SK-N-DZ (cell line): ENCODE results near the gene SSBP4.

Experiments
- DNase-seq: peaks from one replicate; pipeline ENCODE4 v3.0.0-alpha.2; 2015; ENCODE audit warnings: low spot score

The SSBP4 gene

DNA sequence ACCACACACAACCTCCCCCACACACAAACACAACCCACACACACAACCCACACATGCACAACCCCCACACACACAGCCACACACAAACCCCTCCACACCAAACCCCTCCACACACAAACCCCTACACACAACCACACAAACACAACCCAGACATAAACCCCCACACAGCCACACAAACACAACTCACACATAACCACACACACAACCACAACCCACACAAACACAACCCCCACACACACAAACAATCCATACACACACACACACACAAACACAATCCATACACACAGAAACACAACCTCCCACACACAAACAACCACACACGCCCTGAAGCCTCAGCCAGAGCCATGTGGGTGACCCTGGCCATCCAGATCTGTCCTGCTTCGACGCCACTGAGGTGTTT is 48.8 kb downstream of the SSBP4 start:
- DNase-seq: no peak

DNA sequence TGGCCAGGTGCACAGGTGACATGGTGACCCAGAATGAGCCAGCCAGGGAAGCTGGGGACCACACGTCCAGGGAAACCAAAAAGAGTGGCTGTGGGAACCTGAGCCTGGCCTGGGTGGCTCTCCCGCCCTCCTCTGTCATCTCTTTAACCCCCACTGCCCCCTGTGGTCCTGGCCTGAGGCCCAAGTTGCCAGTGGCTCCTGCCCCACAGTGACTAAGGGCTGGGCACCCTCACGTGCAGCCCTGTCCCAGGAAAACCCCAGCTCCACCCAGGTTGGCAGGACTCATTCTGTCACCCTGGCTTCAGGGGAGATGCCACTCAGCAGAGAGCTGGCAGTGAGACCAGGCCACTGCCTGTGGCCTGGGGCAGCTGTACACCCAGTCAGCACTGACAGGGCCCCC is 49.3 kb downstream of the SSBP4 start:
- no peak for DNase-seq

DNA sequence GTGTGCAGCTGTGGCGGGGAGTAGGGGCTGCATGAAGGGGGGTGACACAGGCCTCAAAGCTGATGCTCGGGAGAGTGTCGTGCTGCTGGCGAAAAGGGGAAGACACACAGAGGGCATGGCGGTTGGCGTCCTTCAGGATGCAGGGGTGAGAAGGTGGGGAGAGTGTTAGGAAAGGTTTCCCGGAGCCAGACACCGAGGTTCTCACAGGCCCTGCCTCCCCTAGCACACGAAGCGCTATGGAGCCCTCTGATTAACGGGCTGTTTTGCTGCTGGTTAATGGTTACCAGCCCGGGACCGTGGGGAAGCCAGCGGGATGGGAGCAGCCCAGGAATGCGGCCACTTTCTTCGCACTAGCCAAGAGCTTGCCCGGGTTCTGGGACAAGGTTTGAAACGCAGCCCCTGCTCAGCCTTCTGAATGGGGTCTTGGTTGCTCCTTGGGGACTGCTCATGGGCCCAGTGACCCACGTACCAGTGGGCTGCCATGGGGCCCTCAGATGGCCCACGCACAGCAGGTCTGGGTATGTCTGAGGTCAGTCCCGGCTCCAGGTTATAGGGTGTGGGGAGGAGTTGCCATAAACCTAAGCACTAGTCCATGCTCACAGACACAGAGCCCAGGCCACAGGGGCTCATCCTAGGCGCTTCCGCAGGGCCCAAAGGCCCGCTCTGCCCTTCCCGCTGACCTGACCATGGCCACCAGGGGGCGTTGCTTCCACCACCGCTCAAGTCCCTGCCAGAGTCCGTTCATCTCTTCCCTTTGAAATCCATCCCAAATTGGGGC is 50.1 kb downstream of the SSBP4 start:
- peak; percentile 57 for DNase-seq

DNA sequence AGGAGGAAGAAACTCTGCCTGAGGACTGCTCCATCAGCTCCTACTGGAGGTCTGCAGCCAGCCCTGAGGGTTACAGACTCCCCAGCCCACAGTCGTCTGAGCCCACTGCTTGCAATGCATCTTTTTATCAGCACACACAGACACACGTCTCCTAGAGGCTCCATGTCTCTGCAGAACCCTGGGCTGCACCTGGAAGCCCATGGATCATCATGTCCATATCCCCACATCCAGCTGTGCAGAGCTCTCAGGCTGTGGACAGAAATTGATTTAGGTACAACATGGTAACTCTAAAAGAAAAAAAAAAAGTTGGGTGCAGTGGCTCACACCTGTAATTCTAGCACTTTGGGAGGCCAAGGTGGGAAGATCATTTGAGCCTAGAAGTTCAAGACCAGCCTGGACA is 51.6 kb downstream of the SSBP4 start:
- DNase-seq: no peak

DNA sequence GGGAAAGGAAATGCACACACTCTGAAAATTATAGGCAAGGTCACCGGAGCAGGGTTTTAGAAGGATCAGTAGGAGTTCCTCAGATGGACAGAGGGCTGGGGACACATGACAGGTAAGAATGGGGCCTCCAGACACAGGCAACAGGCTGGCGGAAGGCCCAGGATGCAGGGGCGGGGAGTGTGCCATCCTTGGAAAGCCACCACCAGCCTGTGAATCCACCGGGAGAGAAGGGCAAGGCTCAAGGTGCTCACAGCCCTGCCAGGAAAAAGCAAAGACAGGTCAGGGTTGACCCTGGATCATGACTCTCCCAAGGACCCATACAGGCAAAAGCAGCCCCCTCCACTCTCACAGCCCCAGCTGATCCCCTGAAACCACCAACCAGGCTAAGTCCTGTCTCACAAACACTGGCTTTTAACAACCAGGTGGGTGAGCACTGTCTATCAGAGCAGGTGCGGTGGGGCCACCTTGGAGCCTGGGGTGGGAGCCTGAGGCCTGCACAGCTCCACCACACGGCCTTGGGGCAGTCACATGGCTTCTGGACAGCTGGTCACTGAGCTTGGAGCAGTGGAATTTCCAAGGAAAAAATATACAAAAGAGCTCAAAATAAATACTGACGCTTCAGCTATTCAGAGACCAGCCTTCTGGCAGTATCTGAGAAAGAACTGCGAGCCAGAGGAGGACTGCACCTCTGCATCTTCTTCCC is 54.0 kb downstream of the SSBP4 start:
- DNase-seq: no peak

DNA sequence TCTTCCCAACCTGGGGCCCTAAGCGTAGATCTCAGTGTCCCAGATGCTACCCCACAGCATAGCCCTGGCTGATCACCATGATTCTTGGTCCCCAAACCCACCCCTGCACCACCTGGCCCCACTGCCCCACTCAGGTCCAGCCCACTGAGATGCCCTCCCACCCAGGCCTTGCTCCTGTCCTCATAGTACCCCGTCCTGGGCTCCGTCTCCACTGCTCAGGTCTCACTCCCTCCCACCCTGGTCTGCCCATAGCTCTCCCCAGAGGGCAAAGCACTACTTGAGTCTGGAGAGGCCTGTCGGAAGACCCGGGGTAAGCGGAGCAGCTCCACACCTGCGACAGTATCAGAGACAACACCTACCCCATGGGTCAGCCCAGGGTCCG is 54.5 kb downstream of the SSBP4 start:
- no peak for DNase-seq

DNA sequence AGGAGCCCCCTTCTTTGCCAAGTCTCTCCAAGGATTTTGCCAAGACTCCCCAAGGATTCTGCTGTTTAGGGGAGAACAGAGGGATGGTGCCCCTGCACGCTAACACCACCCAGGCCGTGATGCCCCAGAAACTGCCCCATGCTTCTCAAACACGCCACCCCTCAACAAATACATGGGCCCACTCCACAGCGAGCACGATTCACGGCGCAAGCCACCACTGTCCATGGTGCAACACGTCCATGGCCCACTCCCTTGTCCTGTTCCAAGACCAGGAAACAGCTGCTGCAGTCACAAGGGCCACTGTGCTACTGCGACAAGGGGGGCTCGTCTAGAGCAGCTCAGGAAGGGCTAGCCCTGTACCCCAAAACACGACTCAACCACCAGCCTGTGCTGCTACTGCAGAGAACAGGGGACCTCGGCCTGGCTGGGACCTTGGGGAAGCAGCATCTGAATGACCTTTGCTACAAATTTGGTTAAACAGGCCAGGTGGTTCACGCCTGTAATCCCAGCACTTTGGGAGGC is 55.2 kb downstream of the SSBP4 start:
- DNase-seq: no peak

DNA sequence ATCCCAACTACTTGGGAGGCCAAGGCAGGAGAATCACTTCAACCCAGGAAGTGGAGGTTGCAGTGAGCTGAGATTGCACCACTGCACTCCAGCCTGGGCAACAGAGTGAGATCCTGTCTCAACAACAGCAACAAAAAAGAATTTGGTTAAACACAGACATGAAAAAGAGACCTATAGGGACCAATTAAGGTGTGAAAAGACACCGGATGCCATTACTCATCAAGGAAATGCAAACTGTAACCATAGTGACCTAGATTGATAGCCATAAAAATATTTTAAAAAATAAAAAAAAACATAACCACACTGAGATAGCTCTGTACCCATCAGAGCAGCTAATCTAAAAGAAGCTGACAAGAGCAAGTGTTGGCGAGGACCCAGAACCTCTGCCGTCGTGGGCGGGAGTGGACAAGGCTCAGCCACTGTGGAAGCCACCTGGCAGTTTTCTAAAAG is 55.8 kb downstream of the SSBP4 start:
- DNase-seq: no peak

DNA sequence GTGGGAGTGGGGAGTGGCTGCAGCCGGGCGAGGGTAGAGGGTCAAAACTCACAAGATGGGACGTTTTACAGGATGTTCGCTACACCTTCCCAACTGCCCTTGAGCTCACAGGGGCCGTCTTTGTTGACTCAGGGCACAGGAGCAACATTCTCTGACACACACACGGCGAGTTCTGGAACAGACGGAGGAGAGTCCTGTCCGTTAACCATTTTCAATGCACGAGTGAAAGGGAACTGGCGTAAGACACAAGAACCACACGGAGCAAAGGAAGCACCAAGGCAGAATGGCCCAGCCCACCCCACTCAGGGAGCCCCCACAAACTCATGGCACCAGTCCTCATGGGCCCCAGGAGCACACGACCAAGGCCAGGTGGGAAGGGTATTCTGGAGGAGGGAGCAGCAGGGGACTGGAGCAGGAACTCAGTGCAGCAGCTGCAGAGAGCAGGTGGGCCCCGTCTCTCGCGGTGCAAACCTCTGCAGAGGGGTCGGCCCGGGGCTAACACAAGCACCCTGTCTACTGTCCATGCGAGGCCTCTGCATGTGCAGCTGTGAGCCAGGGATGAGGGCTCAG is 56.6 kb downstream of the SSBP4 start:
- DNase-seq: no peak

DNA sequence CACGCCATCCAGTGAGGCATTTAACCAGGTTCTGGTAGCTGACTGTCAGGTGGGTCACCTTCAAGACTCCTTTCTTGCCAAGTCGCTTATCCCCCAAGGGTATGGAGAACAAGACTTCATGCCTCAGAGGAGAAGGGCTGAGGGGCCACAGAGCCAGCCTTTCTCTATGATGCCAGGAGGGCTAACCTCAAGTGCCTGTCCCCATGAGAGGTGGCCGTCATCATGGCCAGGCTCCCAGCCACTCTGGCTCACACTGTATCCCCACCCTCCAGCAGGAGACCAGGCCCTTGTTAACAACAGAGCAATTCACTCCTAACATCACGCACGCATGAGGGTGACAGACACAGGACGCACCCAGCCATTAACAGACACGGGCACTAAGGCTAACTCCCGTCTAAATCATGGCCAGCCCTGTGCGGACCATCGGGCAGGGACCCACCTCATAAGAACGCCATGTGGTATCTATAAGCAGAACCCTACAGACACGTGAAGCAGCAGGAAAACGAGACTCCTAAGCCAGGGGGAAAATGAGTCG is 57.4 kb downstream of the SSBP4 start:
- no peak for DNase-seq

DNA sequence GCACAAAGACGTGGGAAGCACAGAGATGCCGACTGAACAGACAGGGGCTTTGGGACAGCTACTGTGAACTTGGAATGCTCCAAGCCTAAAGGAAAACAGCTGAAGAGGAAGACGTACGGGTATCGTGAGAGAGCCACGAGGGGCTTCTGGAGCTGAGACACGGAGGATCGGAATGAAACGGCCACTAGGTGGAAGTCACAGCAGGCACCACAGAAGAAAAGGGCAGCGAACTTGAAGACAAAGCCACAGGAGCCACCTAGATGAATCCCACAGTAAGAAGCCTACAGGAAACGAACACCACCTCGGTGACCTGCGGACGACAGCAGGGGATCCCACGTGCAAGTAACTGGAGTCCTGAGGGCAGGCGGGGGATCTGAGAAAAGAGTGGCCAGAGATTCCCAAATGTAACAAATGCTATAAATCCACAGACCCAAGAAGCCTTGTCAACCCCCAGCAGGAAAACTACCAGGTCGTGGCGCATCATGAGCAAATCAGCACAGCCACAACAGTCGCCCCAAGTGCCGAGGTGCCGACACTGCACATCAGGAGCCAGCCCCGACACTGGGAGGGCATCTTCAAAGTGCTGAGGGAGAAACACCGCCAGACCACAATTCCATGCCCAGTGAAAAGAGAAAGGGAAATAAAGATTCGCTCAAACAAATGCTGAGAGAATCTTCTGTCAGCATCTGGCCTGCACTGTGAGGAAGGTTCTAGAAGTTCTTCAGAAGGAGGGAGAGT is 58.0 kb downstream of the SSBP4 start:
- DNase-seq: no peak

DNA sequence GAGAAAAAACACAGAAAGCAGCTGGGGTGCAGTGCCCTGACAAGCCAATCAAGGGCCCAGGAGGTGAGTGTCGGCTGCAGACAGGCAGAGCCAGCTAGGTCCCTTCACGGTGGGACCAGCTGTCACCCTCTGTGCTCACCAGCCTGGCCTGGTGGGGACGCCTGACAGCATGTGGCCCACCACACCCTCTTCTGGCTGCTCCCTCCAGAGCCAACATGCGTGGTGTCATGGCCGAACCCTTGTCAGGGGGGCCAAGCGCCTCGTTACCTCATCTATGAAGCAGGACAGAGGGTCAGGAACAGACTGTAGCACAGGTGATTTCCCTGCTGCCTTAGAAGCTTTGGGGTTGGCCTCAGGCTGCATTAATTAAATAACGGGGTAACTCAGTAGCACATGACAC is 58.8 kb downstream of the SSBP4 start:
- no peak for DNase-seq

DNA sequence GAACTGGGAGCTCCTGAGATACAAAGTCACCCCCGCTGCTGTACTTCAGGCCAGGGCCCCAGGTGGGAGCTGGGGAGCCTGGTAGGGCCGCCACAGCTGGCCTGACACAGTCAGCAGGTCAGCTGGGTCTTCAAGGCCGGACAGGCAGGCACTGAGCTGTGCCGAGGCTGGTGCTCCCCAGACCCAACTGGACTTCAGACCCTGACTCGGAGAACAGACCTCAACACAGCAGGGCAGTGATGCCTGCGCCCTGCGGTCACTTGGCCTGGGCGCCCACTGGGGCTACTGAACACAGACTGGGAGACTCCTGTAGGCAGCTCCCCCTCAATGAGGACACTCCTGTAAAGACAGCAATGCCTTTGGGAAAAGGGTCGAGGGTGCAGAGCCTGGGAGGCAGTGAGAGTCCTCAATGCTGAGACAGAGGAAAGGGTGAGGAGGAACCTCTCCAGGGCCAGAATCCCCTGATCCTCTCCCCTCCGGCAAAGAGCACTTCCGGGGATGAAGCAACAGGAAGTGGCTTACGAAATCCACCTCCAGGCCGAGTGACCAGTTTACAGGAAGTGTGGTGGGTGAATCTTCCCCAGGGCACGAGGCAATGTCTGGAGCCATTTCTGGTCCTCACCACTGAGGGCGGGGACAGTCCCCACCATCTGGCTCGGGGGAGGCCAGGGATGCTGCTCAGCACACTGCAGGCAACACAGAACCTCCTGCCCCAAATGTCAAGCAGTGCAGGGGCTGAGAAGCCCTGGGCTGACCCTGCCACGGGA is 59.5 kb downstream of the SSBP4 start:
- DNase-seq: no peak

DNA sequence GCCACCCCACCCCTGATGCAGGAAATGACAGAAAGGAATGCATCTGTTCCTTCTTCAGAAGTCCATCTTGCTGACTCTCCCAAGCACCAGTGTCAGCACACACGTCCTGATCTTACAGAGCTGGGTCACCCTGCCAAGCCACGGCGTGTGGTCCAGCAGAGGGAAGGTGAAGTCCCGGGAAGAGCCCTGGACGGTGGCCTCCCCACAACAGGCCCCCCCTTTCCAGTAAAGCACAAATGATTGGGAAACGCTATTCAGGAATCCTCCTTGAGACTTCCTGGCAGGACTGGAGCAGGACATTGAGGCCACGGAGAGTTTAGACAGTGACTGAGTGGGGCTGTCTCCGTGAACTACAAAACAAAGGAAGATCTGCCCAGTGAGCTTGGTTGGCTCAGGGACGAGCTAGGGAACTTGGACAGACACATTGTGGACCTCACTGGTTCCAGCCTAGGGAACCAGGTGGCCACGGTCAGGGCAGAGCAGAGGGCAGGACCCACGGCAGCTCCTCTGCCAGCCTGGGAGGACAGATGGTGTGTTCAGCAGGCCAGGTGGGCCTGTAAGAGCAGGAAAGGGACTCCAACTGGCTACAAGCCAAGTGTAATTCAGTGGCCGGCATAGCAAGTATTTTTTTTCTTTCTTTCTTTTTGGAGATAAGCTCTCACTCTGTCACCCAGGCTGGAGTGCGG is 61.0 kb downstream of the SSBP4 start:
- DNase-seq: no peak

DNA sequence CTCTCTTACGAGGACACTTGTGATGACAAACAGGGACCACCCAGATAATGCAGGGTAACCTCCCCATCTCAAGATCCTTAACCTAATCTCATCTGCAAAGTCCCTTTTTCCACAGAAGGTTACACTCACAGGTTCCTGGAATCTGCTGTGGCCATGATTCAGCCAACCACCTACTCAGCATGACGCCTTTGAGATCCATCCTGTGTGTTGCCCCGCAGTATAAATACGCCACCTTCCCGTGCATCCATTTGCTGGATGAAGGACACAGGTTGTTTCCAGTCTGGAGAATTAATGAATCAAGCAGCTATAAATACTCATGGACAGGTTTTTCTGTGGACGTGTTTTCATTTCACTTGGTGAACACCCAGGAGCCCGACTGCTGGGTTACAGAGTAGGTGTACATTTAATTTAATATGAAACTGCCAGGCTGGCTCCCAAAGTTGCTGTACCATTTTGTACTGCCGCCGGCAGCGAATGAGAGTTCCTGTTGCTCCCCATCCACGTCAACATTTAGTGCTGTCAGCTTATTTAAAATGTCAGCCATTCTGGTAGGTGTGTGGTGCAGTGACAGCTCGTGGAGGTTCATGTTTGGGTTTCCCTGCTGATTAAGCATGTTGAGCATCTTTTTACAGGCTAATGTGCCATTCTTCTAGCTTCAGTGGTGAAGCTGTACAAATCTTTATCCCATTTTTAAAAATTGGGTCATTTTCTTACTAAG is 62.5 kb downstream of the SSBP4 start:
- no peak for DNase-seq

DNA sequence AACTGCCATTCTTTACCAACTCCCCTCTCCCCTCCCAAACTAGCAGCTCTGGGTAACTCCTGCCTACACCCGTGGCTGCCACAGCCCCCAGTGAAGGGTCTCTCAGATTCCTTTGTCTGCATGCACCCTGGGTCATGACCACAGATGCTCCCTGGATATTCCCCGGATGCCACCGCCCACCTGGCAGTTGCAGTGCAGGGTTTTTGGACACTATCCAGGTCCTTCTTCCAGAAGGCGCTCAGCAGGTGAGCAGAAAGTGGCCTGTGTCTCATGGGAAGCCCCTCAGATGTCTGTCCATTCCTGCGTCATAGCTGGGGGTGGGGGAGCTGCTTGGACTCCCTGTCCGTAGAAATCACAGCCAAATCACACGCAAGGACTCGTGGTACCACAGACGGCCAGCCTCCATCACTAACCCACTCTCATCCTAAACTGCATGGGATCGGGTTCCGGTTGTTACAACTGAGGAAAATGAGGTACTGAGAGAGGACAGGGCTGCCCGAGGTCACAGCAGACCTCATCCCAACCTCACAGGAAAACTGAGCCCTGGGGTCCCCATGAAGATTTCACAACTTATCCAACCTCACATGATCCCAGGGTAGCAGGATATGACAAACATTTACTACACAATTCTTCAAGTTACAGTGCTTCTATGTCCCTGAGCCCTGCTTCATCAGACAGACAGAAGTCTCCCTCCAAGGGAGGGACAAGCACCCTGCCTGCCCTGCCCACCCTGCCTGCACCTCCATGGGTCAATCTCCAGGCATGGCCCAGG is 64.1 kb downstream of the SSBP4 start:
- DNase-seq: no peak
